NCI-H345 (cell line): Measurements from ENCODE around the gene MICAL3.
A peak's percentile ranks its signal among the peaks of the same experiment; 100 is the strongest.
"Not testable (repeated sequence)": the region's sequence is repeated elsewhere in the genome, so short reads cannot be mapped to it uniquely, and the experiment has no call there.

ENCODE experiments used
- DNase-seq: peaks from one replicate; lab custom pipeline; 2025; lab: John Stamatoyannopoulos, UW

MICAL3 gene

DNA sequence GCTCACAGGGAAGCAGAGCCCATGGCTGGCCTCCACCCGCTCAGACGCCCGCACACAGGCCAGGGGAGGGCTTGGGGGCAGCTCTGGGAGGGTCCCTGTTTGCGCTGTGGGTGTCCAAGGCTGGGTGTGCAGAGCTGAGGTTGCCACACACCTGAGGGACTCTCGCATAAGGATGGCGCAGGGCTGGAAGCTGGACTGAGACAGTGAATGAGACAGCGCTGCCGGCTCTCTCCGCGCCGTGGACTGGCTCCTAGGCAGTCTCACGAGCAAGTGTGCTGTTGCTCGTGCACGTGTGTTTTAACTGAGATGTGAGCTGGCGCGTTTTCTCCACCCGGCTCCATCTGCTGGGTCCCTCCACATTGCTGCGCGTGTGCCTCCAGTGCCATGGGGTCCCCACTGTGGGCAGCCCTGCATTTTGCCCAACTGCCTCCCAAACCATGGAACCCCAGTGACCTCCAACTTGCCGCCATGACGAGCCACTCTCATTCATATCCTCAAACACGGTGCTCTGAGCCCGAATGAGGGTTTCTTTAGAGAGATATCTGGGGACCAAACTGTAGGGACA, 245.9 kb downstream of the MICAL3 start:
- DNase-seq, result no peak

- no peak for DNase-seq
These were observed 246.7 kb downstream of the MICAL3 start for GRCh38 chr22:17777717-17778044.

DNA sequence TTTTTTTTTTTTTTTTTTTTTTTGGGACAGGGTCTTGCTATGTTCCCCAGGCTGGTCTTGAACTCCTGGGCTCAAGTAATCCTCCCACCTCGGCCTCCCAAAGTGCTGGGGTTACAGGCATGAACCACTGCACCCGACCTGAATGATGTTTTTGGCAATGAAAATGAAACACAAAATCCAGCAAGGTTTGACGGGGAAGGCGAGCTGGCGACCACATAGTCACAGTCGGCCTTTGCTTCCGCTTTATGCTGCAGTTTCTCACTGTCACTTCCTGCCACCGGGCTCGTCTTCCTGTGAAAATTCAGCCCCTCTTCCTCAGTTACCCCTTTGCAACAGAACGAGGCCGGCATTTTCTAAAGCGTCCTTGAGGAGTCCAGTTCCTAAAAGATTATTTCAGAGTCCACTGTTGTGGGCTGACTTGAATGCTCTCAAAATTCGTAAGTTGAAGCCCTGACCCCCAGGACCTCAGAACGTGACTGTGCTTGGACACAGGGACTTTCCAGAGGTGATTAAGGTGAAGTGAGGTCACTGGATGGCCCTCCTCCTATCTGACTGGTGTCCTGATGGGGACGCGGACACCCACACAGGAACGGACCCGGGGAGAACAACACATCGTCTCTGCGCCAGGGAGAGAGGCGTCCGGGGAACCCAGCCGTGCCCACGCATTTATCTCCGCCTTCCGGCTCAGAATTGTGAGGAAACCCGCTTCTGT, 247.2 kb downstream of the MICAL3 start:
- no peak for DNase-seq

- DNase-seq, result no peak
These were observed 248.4 kb downstream of the MICAL3 start for GRCh38 chr22:17775781-17776465.

DNA sequence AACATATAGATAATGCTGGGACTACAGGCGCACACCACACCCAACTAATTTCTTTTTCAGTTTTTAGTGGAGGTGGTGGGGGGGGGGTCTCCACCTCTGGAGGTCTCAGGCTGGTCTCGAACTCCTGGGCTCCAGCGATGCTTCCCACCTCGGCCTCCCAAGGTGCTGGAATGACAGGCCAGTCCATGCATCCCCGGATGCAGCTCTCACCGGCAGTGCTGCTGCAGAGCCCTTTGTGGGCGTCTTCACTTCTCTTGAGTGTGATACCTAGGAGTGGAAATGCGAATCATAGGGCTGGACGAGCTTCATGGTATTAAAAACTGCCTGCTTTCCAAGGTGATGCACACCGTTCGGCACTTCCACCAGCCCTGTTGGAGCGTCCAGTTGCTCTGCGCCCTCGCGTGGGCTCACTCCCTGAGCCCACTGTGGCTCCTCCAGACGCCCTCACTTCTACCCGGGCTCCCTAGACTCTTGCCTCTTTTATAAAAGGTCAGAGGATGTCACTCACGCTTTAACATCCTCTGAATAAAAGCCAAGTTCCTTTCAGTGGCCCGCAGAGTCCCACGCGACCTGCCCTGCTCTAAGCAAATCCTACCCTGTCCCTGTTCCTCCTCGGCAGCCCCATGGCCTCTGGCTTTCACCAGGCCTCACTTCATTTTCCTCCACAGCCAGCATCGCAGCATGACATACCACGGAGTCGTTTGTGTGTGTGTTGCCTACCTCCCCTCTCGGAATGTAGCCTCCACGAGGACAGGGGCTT, 249.3 kb downstream of the MICAL3 start:
- DNase-seq, result no peak

GRCh38 chr22:17774206-17774925, 250.0 kb downstream of the MICAL3 start, which contains the start of gene BID:
BID (minus strand) TSS chr22:17774469; CDS start chr22:17750116, 24,353 bp downstream.
- peak; percentile 6 for DNase-seq

- peak; percentile 56 for DNase-seq
These were observed 250.7 kb downstream of the MICAL3 start for GRCh38 chr22:17773606-17774205.

- no peak for DNase-seq
These were observed 251.3 kb downstream of the MICAL3 start for GRCh38 chr22:17772958-17773605.

DNA sequence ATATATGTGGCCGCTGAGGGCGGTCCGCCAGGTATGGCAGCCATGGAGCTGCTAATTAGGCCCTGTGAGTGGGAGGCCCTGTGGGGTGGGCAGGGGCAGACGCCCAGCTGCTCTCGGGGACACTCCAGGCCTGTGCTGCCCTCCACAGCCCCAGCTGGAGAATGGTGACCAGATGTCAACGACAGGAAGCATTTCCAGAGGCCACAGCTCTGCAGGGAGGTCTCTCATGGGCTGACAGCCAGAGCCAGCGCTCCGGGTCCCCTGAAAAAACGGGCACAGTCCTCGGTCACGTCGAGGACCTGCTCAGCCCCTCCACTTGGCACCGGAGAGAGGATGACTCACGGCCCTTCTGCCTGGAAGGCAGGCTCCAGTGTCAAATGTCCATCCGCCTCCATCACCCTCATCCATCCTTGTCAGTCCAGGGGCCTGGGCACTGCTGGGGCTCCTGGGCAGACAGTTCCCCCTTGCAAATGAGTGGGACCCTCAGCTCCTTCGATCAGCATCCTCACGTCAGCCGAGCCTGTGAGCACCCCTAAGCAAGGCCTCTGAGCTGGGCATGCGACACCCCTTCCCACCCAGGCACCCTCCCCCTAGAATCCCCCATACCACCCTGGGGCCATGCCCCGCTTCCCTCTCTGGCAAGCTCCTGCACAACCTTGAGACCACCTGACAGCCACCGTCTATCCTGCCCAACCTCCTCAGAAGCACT, 252.0 kb downstream of the MICAL3 start:
- DNase-seq, result no peak

- DNase-seq, result no peak
These were observed 253.9 kb downstream of the MICAL3 start for GRCh38 chr22:17770180-17771077.

DNA sequence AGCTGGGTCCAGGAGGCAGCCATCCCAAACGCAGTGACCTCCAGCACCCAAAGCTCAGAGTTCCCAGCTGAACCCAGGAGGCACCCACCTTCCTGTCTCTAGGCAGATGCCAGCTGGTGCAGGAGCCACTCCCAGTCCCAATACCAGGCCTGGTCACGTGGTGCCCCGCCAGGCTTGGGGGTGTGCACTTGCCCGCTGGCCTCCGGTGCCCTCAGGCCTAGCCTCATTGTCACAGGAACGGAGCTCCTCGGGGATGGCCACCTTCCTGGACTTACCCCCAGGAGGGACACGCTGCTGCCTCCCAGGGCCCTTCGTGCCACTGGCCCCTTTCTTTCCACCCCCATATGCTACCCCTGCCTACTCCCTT, 254.7 kb downstream of the MICAL3 start:
- no peak for DNase-seq

- DNase-seq, result no peak
These were observed 255.2 kb downstream of the MICAL3 start for GRCh38 chr22:17769013-17769715.

GRCh38 chr22:17767233-17768065, 256.9 kb downstream of the MICAL3 start:
- DNase-seq, result no peak

- DNase-seq, result not testable (repeated sequence)
These were observed 259.5 kb downstream of the MICAL3 start for GRCh38 chr22:17764852-17765251.

GRCh38 chr22:17764036-17764435, 260.3 kb downstream of the MICAL3 start:
- no peak for DNase-seq

GRCh38 chr22:17763442-17763841, 260.9 kb downstream of the MICAL3 start:
- DNase-seq, result not testable (repeated sequence)

GRCh38 chr22:17761138-17761488, 263.2 kb downstream of the MICAL3 start:
- no peak for DNase-seq
